Measurements from ENCODE around the gene CACNA1E. TPM values are rescaled to one million over a fixed set of nuclear protein-coding genes. Genes with fewer than 3 reads are reported as not detected.

Gene CACNA1E
- total RNA-seq, 1 donor, result under 0.01 TPM

- peak in 2 of 3 donors; percentile 10 to 11 for DNase-seq (ENCODE audit: low read depth in 2 of 3, low spot score in 2 of 3)
Measured at GRCh38 chr1:181482521-181483284, 614 bp upstream of the CACNA1E start.

DNA sequence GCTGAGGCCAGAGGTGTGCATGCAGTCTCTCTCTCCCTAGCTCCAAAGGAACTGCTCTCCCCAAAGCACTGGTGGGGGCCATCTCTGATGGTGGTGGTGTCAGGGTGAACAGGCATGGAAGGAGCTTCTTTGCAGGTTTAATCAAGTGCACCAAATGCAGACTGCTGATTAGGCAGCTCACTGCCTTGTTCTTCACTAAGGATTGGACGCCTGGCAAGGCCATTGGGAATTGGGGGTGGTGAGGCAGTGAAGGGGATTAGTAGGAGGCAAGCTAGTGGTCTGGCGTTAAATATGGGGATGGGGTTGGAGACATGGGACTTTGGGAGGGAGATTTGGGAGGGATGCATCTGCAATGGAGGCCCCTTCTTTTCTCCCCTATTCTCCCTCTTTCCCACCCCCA, 1.5 kb downstream of the CACNA1E start:
- no peak for DNase-seq (ENCODE audit: low read depth in 2 of 3, low spot score in 2 of 3)

DNA sequence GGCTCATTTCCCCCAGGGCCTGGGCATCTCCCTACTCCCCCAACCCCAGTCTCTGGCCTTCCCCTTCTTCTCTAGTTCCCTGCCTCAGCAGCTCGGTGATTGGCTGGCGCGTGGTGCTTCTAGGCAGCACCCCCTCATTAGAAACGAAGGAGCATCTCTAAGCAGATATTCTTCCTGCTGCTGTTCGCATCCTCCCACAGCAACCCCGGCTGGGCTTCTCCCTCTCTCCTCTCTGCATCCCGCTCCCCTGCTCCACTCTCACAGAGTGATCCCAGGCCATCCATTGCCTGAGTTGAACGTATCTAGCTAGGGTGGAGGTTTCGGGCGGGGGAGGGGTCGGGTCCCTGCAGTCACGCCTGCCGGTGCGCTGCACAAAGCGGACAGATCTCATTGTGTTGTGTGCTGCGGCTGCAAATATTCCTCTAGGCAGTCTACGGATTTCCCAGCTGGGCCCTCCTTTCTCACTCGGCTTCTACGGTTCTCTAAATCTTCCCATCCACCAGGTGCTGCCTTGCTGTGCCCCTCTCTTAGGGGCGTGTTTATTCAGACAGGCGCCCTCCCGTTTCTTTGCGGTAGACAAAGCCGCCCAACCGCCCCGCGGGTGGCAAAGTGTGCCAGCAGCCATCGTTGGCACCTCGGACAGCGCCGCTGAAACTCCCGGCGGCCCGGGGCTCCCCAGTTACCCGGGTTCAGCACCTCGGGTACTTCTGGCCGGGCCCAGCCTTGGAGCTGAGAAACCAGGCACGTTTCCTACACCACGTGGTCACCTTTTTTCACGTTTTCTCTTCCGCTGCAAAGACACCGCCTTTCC, 2.2 kb downstream of the CACNA1E start:
- peak in 2 of 3 donors; percentile 24 to 46 for DNase-seq (ENCODE audit: low read depth in 2 of 3, low spot score in 2 of 3)

DNA sequence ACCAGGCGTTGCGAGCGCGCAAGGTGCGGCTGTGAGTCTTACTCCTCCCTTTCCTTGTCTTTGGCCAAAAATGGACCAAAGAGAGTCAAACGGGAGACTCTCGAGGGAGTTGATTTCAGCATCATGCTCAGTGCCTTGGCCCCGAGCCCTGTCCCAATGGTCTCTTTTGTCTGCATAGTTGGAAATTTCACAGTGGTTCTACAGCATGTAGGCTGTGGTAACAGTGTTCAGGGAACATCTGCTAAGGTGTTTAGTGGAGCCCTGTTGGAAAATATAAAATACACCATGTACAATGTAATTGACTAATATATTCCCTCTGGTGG, 2.7 kb downstream of the CACNA1E start:
- DNase-seq (ENCODE audit: low read depth in 2 of 3, low spot score in 2 of 3), result no peak

DNA sequence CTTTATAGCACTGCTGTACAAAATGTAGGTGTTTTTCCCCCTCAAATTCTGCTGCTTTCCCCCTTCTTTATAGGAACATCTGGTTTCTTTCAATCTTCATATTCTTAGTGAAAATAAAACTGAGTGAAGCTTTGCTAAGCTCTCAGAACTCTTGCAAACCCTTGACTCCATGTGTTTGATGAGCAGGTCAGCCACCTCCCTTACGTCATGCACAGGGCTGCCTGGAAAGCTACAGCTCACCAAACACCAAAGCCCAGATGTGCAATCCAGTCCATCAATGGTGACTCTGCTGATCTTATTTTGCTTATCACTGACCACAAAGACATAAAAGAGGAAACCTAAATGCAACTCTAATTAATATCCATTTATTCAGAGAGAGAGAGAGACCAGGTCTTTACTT, 5.5 kb downstream of the CACNA1E start:
- no peak for DNase-seq (ENCODE audit: low read depth in 2 of 3, low spot score in 2 of 3)

- DNase-seq (ENCODE audit: low read depth in 2 of 3, low spot score in 2 of 3), result no peak
Measured at GRCh38 chr1:181490276-181490675, 7.0 kb downstream of the CACNA1E start.

DNA sequence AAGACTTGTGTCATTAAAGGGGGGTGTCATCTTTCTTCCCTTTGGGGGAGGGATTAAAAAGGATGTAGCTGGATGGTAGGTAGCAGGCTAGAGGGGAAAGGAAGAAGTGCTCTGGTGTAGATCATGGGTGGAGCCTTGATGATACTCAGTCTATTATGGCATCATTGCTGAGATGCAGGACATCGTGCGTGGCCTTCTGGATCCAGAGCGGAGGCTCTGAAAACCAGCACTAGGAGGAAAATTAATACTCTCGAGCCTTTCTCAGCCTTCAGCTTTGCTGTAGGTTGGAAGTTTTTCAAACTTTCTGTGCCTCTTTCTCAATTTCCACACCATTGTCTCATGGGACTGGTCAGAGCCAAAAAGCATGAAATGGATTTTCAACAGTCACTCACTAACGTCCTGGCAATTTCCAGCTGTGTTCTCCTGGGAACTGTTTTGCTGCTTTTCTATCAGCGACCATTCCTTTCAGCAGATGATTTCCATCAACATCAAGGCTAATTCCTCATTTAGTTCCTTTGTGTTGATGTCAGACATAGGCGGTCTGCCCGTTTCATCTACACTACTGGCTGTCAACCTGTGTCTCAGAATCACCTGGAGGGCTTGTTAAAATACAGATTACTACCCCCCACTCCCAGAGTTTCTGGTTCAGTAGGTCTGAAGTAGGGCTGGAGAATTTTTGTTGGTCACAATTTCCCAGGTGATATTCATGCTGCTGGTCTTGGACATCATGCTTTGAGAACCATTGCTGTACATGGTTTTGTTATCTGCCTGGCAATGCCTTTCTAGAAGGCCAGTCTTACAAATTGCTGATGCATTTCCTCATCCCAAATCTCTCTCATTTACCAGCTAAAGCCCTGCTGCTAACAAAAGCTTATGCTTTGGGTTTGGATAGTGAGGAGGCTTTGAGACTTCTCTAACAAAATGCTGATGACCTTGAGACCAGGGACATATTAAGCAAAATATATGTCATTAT, 7.7 kb downstream of the CACNA1E start:
- DNase-seq (ENCODE audit: low read depth in 2 of 3, low spot score in 2 of 3), result no peak

DNA sequence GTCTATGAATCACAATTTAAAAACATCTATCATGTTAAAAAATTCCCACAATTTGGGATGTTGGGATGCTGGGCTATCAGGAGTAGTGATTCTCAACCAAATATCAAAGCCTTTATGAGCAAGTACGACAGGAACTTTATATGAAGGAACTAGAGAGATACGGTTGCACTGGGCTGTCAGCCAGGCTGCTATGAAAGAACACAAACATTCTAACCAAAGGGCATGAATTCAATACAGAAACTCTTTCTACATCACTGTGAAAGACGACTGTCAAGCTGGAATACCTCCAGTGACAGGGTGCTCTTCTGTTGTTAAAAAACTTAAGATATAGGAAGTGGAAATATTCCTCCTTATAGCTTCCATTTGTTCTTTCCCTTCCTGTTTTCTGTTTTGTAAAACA, 9.8 kb downstream of the CACNA1E start:
- no peak for DNase-seq (ENCODE audit: low read depth in 2 of 3, low spot score in 2 of 3)

DNA sequence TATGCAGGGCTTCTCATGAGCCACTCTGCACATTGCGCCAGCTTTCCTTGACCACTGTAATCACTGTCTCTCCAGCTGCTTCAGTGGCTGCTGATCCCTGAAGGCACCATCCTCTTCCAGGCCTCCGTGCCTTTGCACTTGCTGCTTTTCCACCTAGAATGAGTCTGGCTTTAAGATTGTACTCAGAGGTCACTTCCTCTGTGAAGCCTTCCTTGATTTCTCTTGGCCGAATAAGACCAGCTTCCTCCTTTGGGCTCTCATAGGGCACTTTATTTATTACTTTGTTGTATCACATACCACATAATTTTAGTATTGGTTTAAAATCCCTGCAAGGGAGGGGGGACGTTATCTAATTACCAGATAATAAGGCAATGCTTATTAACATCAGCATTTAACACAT, 10.6 kb downstream of the CACNA1E start:
- DNase-seq (ENCODE audit: low read depth in 2 of 3, low spot score in 2 of 3), result no peak

- DNase-seq (ENCODE audit: low read depth in 2 of 3, low spot score in 2 of 3), result no peak
Measured at GRCh38 chr1:181496759-181497158, 13.4 kb downstream of the CACNA1E start.

- no peak for DNase-seq (ENCODE audit: low read depth in 2 of 3, low spot score in 2 of 3)
Measured at GRCh38 chr1:181497870-181498269, 14.6 kb downstream of the CACNA1E start.

DNA sequence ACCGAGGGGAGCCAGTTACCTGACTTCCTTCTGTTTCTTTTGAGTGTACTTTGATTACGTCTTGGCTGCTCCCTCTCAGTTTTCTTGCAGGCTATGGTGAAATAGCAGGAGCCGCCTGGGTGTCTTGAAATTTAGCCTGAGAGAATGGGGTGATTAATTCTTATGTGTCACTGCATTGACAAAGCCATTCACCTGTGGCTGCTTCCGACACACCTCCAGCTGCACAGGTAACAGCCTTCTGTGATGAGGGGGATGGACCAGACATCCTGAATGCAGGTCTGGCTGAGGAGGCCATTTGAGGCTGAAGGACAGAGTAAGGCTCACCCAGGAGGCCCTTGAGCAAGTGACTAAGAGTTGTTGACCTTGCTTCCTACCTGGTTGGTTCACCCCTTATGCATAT, 16.5 kb downstream of the CACNA1E start:
- DNase-seq (ENCODE audit: low read depth in 2 of 3, low spot score in 2 of 3), result no peak

GRCh38 chr1:181500636-181501035, 17.3 kb downstream of the CACNA1E start:
- DNase-seq (ENCODE audit: low read depth in 2 of 3, low spot score in 2 of 3), result no peak

DNA sequence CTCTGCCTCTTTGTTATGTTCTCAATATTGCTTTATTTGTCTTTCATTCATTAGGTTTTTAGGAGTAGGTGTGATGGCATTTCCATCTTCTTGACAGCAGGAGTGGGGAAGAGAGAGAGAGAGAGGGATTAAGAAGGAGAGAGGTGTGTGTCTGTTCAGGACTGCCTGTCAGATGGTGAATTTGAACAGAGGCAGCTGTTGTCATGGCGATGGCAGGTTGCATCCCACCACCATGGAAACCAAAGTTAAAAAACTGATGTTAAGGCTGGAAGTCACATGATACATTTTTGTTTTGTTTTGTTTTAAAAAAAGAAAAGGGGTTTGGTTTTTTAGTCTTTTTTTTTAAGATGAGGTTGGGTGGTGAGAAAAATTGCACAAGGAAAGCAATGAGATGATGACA, 18.3 kb downstream of the CACNA1E start:
- DNase-seq (ENCODE audit: low read depth in 2 of 3, low spot score in 2 of 3), result no peak

DNA sequence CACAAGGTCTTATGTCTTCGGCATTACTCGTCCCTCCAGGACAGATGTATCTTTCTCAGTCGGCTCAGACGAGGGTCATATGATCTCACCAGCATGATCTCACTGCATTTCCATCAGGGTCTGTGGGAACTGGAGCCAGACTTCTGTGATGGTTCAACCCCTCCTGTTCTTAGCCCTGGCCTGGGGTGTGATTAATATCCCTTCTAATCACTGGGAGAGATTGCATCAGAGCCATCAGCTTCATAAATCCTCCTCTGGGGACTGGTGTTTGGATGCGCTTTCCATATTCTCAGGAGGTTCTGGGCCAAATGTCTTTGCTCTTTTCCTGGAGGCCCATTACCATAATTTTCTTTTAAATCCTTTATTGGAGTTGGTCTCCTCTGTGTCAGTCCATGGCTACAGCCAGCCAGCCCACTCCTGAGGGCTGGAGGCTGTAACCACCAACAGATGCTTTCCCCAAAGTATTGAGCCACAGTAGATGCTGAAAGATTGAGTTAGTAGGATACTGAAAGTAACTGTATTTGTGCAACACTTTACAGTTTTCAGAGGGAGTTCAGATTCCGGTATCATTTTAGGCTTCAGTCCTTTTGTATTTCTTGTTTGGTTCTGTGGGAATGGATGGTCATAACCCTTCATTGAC, 20.0 kb downstream of the CACNA1E start:
- DNase-seq (ENCODE audit: low read depth in 2 of 3, low spot score in 2 of 3), result no peak

DNA sequence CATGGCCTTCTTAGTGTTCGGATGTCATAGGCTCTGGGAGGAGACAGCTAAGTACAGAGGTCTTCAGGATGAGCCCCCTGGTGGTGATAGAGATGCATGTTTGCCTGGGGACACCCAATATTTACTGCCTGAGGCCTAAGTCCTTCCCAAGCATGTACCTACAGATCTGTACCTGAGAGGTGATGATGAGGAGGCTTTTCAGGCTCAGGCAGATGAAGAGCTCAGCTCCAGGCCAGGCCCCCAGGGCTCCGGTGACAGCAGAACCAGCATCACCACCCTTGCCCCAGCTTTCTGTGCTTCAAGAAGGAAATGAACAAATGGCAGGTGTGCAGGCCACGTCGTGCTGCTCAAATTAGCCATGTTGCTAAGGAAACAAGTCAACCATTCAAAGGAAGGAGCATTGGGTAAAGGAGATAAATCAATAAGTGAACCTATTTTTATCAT, 21.1 kb downstream of the CACNA1E start:
- peak in 1 of 3 donors; percentile 17 for DNase-seq (ENCODE audit: low read depth in 2 of 3, low spot score in 2 of 3)

GRCh38 chr1:181506563-181507353, 23.4 kb downstream of the CACNA1E start:
- no peak for DNase-seq (ENCODE audit: low read depth in 2 of 3, low spot score in 2 of 3)

DNA sequence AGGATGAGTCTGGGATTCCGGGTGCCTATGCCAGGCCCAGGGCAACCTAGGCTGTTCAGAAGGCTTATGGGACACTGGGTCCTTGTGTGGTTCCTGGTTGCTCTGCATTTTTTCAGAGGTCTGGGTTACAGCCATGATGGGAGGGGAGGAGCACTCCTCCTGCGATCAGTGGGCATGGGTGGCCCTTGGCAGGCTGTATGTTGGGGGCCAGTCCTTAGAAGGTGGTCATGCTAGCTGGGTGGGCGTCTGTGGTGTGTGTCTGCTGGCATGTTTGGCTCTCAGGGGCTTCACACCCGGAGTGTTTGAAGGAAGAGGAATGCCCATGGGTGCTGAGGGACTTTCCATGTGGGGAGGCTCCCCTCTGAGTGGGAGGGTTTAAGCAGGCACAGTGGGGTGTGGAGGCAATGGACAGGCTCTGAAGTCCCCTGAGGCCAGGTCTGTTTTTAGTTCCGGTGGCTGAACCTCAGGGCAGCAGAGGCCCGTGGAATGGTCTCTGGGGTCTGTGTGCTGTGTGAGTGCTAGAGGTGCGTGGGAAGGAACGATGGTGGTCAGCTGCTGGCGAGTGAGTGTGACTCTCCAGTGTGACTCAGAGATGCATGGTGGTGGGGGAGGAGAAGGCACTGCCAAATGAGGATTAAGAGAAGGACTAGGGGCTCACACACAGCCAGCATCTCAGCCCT, 25.3 kb downstream of the CACNA1E start:
- DNase-seq (ENCODE audit: low read depth in 2 of 3, low spot score in 2 of 3), result no peak

DNA sequence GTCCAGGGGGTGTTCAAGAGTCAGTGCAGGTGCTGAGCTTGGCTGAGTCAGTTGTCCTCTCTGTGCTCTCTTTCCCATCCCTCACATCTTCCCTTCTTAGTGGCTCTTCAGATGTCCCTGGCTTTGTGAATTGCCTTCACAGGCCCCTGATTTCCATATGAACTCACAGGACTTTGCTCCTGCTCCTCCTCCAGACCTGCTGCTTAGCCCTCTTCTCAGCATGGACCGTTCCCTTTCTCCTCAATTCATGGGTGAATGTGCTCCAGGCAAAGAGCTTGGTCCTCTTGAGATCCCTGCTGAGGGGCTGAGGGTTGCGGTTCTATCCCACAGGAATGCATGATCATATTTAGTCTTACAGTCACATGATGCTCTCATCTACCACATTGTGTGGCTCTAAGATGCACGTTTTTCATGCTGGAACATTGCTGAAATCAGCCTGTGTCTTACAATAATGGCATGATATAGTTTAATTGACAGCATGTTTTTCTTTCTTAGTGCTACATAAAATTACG, 30.5 kb downstream of the CACNA1E start:
- no peak for DNase-seq (ENCODE audit: low read depth in 2 of 3, low spot score in 2 of 3)
